ENCODE data around the gene SLC16A13.

DNA sequence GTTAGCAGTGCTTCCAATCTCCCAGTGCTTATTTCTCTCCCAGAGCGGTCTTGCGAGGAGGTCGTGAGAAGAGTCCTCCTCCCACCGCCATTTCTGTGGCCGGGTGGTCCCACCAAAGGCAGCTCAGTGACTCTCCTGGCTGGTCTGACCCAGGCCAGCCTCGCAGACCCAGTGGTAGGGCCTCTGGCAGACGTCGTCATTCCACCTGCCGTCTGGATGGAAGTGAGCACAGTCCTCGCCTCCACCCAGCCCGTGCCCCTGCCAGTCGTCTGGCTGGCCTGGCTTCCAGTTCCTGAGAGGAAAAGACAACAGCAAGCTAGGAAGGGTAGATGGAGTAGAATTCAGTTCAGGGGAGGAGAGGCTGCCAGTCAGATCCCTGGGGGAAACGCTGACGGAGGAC is 39.1 kb downstream of the SLC16A13 start:
- TF ChIP-seq, protein P1, sequence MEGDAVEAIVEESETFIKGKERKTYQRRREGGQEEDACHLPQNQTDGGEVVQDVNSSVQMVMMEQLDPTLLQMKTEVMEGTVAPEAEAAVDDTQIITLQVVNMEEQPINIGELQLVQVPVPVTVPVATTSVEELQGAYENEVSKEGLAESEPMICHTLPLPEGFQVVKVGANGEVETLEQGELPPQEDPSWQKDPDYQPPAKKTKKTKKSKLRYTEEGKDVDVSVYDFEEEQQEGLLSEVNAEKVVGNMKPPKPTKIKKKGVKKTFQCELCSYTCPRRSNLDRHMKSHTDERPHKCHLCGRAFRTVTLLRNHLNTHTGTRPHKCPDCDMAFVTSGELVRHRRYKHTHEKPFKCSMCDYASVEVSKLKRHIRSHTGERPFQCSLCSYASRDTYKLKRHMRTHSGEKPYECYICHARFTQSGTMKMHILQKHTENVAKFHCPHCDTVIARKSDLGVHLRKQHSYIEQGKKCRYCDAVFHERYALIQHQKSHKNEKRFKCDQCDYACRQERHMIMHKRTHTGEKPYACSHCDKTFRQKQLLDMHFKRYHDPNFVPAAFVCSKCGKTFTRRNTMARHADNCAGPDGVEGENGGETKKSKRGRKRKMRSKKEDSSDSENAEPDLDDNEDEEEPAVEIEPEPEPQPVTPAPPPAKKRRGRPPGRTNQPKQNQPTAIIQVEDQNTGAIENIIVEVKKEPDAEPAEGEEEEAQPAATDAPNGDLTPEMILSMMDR (conservative IDR thresholded peaks at IDR 0.05; ENCODE audit: low read depth, low read length): no peak
- TF ChIP-seq MXI1 (IDR thresholded peaks at IDR 0.05; ENCODE audit: borderline replicate concordance, low read depth, low read length): no peak
- TF ChIP-seq RFX5 (IDR thresholded peaks at IDR 0.05; ENCODE audit: low read depth, low read length): no peak
- TF ChIP-seq POLR2A (IDR thresholded peaks at IDR 0.05; ENCODE audit: low read depth, low read length): no peak
